HCT116 (cell line): Measurements from ENCODE around the gene PEX6. TPM values are rescaled to one million over a fixed set of nuclear protein-coding genes. Genes with fewer than 3 reads are reported as not detected.
"Not testable (repeated sequence)": the region's sequence is repeated elsewhere in the genome, so short reads cannot be mapped to it uniquely, and the experiment has no call there.

Experiments used
- ATAC-seq: fragments of 200-7000 bp; cut with Tn5 transposase; 2 replicates; pipeline ENCODE4 v1.9.1; 2020; ENCODE audit warnings: mild to moderate bottlenecking, moderate library complexity
- BruUV-seq: library from RNA; stranded (reverse); fragments of 400-500 nt; replicated peaks from 2 replicates; lab custom pipeline; 2021; lab: Mats Ljungman, UMichigan
- CTCF ChIA-PET: fragments of 300-600 bp; sonication (Branson Sonifier 250); formaldehyde crosslinking; loops from one replicate; lab custom pipeline; 2021; ENCODE audit warnings: antibody characterized with exemption; lab: Charles Lee
- POLR2A ChIA-PET: fragments of 300-600, 350-600 bp; sonication (Branson Sonifier 250); formaldehyde crosslinking; loops from one replicate; lab custom pipeline; 2021; ENCODE audit warnings: antibody characterized with exemption; lab: Charles Lee
- RAD21 ChIA-PET, 2 experiments: fragments of 300-600 bp; sonication (Branson Sonifier 250); formaldehyde crosslinking; loops; one replicate each; lab custom pipeline; 2023; ENCODE audit warnings: low total read pairs in 2 of 2; ENCODE audit not compliant: uncharacterized antibody in 2 of 2, unreplicated experiment in 2 of 2, low non-redundant PET in 1 of 2; lab: Charles Lee
- DNase-seq: peaks from one replicate; pipeline ENCODE4 v3.0.0-alpha.2; 2010; ENCODE audit warnings: low read depth, low spot score
- H2AFZ ChIP-seq: fragments of 200-600 bp; shearing (Covaris generic), sonication (generic); 2 replicates; pipeline ENCODE4 v1.6.1; 2017; ENCODE audit warnings: low read depth, mixed run types, mixed read lengths, antibody characterized with exemption, low read length; ENCODE audit not compliant: poor library complexity, severe bottlenecking
- H3K27ac ChIP-seq: 2 replicates; pipeline ENCODE4 v1.5.1; 2012; ENCODE audit warnings: low read depth, low read length
- H3K27me3 ChIP-seq: fragments of 200-600 bp; sonication (generic); 2 replicates; pipeline ENCODE4 v1.6.1; 2016; ENCODE audit warnings: mixed run types, low read length, mixed read lengths; ENCODE audit not compliant: insufficient read depth
- H3K36me3 ChIP-seq, 2 experiments: fragments of 200-500 bp in 1 of 2; fragments of 200-600 bp in 1 of 2; sonication (Bioruptor generic) in 1 of 2; sonication (generic) in 1 of 2; 2 replicates each; pipeline versions ENCODE4 v1.5.1 to v1.6.1; 2014 to 2016; ENCODE audit warnings: low read length in 2 of 2, inconsistent platforms in 1 of 2, mixed read lengths in 1 of 2, mixed run types in 1 of 2; ENCODE audit not compliant: insufficient read depth in 2 of 2, control insufficient read depth in 1 of 2
- H3K4me1 ChIP-seq, 2 experiments: fragments of 200-600 bp in 1 of 2; sonication (generic) in 1 of 2; 2 replicates each; pipeline versions ENCODE4 v1.5.1 to v1.6.1; 2012 to 2017; ENCODE audit warnings: low read length in 2 of 2, inconsistent platforms in 1 of 2, mild to moderate bottlenecking in 1 of 2, mixed read lengths in 1 of 2, mixed run types in 1 of 2, moderate library complexity in 1 of 2; ENCODE audit not compliant: insufficient read depth in 2 of 2, control insufficient read depth in 1 of 2
- H3K4me2 ChIP-seq: fragments of 200-600 bp; sonication (generic); 2 replicates; pipeline ENCODE4 v1.6.1; 2017; ENCODE audit warnings: mixed run types, low read length, mixed read lengths
- H3K4me3 ChIP-seq, 2 experiments: fragments of 200-600 bp in 1 of 2; sonication (generic) in 1 of 2; replicated peaks in 1 of 2; 2 replicates each; pipeline ENCODE4 v1.5.1; 2011 to 2016; ENCODE audit warnings: low read length in 2 of 2, control low read depth in 1 of 2, low read depth in 1 of 2, mild to moderate bottlenecking in 1 of 2, mixed read lengths in 1 of 2, mixed run types in 1 of 2
- H3K79me2 ChIP-seq: fragments of 200-600 bp; sonication (generic); 2 replicates; pipeline ENCODE4 v1.6.1; 2017; ENCODE audit warnings: mild to moderate bottlenecking, mixed run types, low read length, moderate library complexity, mixed read lengths; ENCODE audit not compliant: insufficient read depth
- H3K9ac ChIP-seq: fragments of 200-600 bp; sonication (generic); 2 replicates; pipeline ENCODE4 v1.6.1; 2016; ENCODE audit warnings: low read length, mixed read lengths
- H3K9me2 ChIP-seq: fragments of 200-600 bp; sonication (generic), shearing (Covaris generic); 2 replicates; pipeline ENCODE4 v1.6.1; 2017; ENCODE audit warnings: mixed run types, mild to moderate bottlenecking, moderate library complexity; ENCODE audit not compliant: insufficient read depth
- H3K9me3 ChIP-seq, 2 experiments: fragments of 200-500 bp in 1 of 2; fragments of 200-600 bp in 1 of 2; sonication (Bioruptor generic) in 1 of 2; sonication (generic) in 1 of 2; 2 replicates each; pipeline ENCODE4 v1.6.1; 2014 to 2017; ENCODE audit warnings: low read length in 2 of 2, mixed read lengths in 2 of 2, inconsistent platforms in 1 of 2, low read depth in 1 of 2, mild to moderate bottlenecking in 1 of 2, mixed run types in 1 of 2, moderate library complexity in 1 of 2; ENCODE audit not compliant: control insufficient read depth in 1 of 2, insufficient read depth in 1 of 2
- H4K20me1 ChIP-seq: fragments of 200-600 bp; sonication (generic), shearing (Covaris generic); 2 replicates; pipeline ENCODE4 v1.6.1; 2017; ENCODE audit warnings: mixed run types, mild to moderate bottlenecking, moderate library complexity; ENCODE audit not compliant: insufficient read depth
- CEBPB ChIP-seq: IDR thresholded peaks from 2 replicates; pipeline ENCODE4 v1.6.1; 2012; ENCODE audit warnings: low read depth
- CTCF ChIP-seq, 3 experiments: fragments of 200-600 bp in 1 of 3; sonication (generic) in 1 of 3; IDR thresholded peaks in 2 of 3; conservative IDR thresholded peaks in 1 of 3; 2 replicates each; pipeline ENCODE4 v1.5.1; 2012 to 2017; ENCODE audit warnings: low read depth in 2 of 3, low read length in 2 of 3, antibody characterized with exemption in 1 of 3, borderline replicate concordance in 1 of 3, control low read depth in 1 of 3, mild to moderate bottlenecking in 1 of 3, mixed read lengths in 1 of 3, mixed run types in 1 of 3, moderate library complexity in 1 of 3; ENCODE audit not compliant: insufficient read depth in 1 of 3
- RAD21 ChIP-seq: IDR thresholded peaks from 2 replicates; pipeline ENCODE4 v1.6.1; 2012; ENCODE audit warnings: low read depth, mild to moderate bottlenecking
- SIN3A ChIP-seq: IDR thresholded peaks from 2 replicates; pipeline ENCODE4 v1.6.1; 2012; ENCODE audit warnings: low read depth
- intact Hi-C: fragments of 100-400 bp; cut with micrococcal nuclease; formaldehyde crosslinking; loops from 2 replicates; pipeline ENCODE4 v1.10.0; 2022
- total RNA-seq: library from RNA; stranded (reverse); gene quantifications from one replicate; pipeline ENCODE4 v1.2.1, GENCODE V29; 2021; ENCODE audit not compliant: unreplicated experiment

Gene PEX6
- total RNA-seq, 1 experiment from 2014 or later, result 21.4 TPM

- Histone ChIP-seq H3K4me2 (no peak overlapping the region), H3K9me3 (no peaks in the 10 kb centered on the region), H3K4me3 (no peak overlapping the region), H3K36me3 (peaks cover 27 to 29% of the 10 kb centered on the region in 2 experiments; a peak in 3 of 4 replicates), H3K27me3 (no peaks in the 10 kb centered on the region), H4K20me1 (no peaks in the 10 kb centered on the region), H3K9me2 (no peaks in the 10 kb centered on the region), H2AFZ (no peak overlapping the region), H3K27ac (no peak overlapping the region), H3K79me2 (0 out of 2 replicates have a peak, but pooled peaks cover 2% of the 10 kb centered on the region), H3K4me1 (no peaks in the 10 kb centered on the region), H3K9ac (no peak overlapping the region)
- POLR2A ChIA-PET, result interaction anchor here (1.2 kb wide), 1 partner anchor 22 kb away, joined by 3 read pairs; the partner anchor contains the start of gene PPP2R5D
- DNase-seq (no peak), ATAC-seq (no peak)
- RAD21 ChIA-PET, result no interaction called here
- BruUV-seq, result no TSS peak
- intact Hi-C loops, result no loop called here
- no peak for TF ChIP-seq SIN3A
- TF ChIP-seq RAD21, result no peak
- CTCF ChIA-PET, result interaction anchor here (1.2 kb wide), 2 partner anchors 9 to 138 kb away, joined by 3 to 5 read pairs; no protein-coding TSS in a partner anchor
Measured at GRCh38 chr6:43005844-43006243, 26.9 kb upstream of the PEX6 start.

- ATAC-seq (no peak), DNase-seq (no peak)
- Histone ChIP-seq H3K27me3 (no peaks in the 10 kb centered on the region), H3K9me2 (no peaks in the 10 kb centered on the region), H3K9me3 (no peaks in the 10 kb centered on the region), H4K20me1 (no peaks in the 10 kb centered on the region), H3K27ac (no peak overlapping the region), H3K4me1 (no peaks in the 10 kb centered on the region), H3K4me3 (no peak overlapping the region), H3K4me2 (no peak overlapping the region), H3K36me3 (peaks cover 0 to 3% of the 10 kb centered on the region in 2 experiments; a peak in 1 of 4 replicates), H2AFZ (no peak overlapping the region), H3K79me2 (0 out of 2 replicates have a peak, but pooled peaks cover 2% of the 10 kb centered on the region), H3K9ac (no peak overlapping the region)
- TF ChIP-seq CEBPB, result no peak
- no peak for TF ChIP-seq CTCF (IDR thresholded peaks at IDR 0.05 in 2 of 3, conservative IDR thresholded peaks at IDR 0.05 in 1 of 3; ENCODE audit: borderline replicate concordance in 1 of 3, insufficient read depth in 1 of 3, low read depth in 2 of 3, low read length in 2 of 3)
- intact Hi-C loops, result no loop called here
- CTCF ChIA-PET, result no interaction called here
- POLR2A ChIA-PET, result no interaction called here
- RAD21 ChIA-PET, result no interaction called here
- BruUV-seq, result no TSS peak
Measured at GRCh38 chr6:43001843-43002242, 22.9 kb upstream of the PEX6 start.

- RAD21 ChIA-PET, H3K79me2 ChIP-seq, H4K20me1 ChIP-seq, H3K27ac ChIP-seq, BruUV-seq, H3K9me3 ChIP-seq, H3K27me3 ChIP-seq, DNase-seq, H3K9me2 ChIP-seq, POLR2A ChIA-PET, H3K9ac ChIP-seq, H3K4me1 ChIP-seq, H3K4me3 ChIP-seq, H3K4me2 ChIP-seq, CTCF ChIA-PET, ATAC-seq, H3K36me3 ChIP-seq, H2AFZ ChIP-seq, intact Hi-C loops: not testable (repeated sequence)
Measured at GRCh38 chr6:42998205-42998604, 19.2 kb upstream of the PEX6 start.
